SK-N-SH (cell line): ENCODE measurements around the gene APP. TPM values are rescaled to one million over a fixed set of nuclear protein-coding genes. Genes with fewer than 3 reads are reported as not detected.

ENCODE experiments used
- CTCF ChIA-PET: fragments of 300-600, 350-600 bp; formaldehyde crosslinking; extraction: SDS; loops from one replicate; lab custom pipeline; 2021; lab: Yijun Ruan, JAX
- POLR2A ChIA-PET: fragments of 350-600 bp; sonication (Branson Sonifier 250); formaldehyde crosslinking; extraction: SDS; loops from one replicate; lab custom pipeline; 2020; ENCODE audit warnings: antibody characterized with exemption, inconsistent platforms; lab: Yijun Ruan, JAX
- DNase-seq: peaks from one replicate; pipeline ENCODE4 v3.0.0; 2012
- H2AFZ ChIP-seq: fragments of 200-600 bp; sonication (generic); 2 replicates; pipeline ENCODE4 v1.8.1; 2016; ENCODE audit warnings: antibody characterized with exemption, mild to moderate bottlenecking, low read depth
- H3F3A ChIP-seq: fragments of 200-600 bp; sonication (generic); replicated peaks from 2 replicates; pipeline ENCODE3; 2016; ENCODE audit warnings: antibody characterized with exemption, mild to moderate bottlenecking; ENCODE audit not compliant: insufficient read depth
- H3K27ac ChIP-seq, 2 experiments: fragments of 200-500 bp in 1 of 2; fragments of 200-600 bp in 1 of 2; sonication (Bioruptor generic) in 1 of 2; sonication (generic), shearing (Covaris generic) in 1 of 2; 2 replicates each; pipeline versions ENCODE4 v1.5.1 to v1.6.1; 2014 to 2016; ENCODE audit warnings: low read depth in 2 of 2, inconsistent platforms in 1 of 2, low read length in 1 of 2, mild to moderate bottlenecking in 1 of 2, mixed read lengths in 1 of 2
- H3K27me3 ChIP-seq: fragments of 200-600 bp; sonication (generic), shearing (Covaris generic); 2 replicates; pipeline ENCODE4 v1.6.1; 2016; ENCODE audit warnings: mixed run types; ENCODE audit not compliant: insufficient read depth
- H3K36me3 ChIP-seq, 2 experiments: fragments of 200-500 bp in 1 of 2; fragments of 200-600 bp in 1 of 2; sonication (Bioruptor generic) in 1 of 2; sonication (generic) in 1 of 2; replicated peaks in 1 of 2; 2 replicates each; pipeline versions ENCODE3 to v1.5.1; 2014 to 2016; ENCODE audit warnings: low read length in 1 of 2, mild to moderate bottlenecking in 1 of 2; ENCODE audit not compliant: insufficient read depth in 2 of 2, control insufficient read depth in 1 of 2
- H3K4me1 ChIP-seq, 2 experiments: fragments of 200-500 bp in 1 of 2; fragments of 200-600 bp in 1 of 2; sonication (Bioruptor generic) in 1 of 2; sonication (generic), shearing (Covaris generic) in 1 of 2; 2 replicates each; pipeline versions ENCODE4 v1.5.1 to v1.6.1; 2014 to 2016; ENCODE audit warnings: low read depth in 1 of 2, low read length in 1 of 2, mixed run types in 1 of 2; ENCODE audit not compliant: insufficient read depth in 2 of 2, control insufficient read depth in 1 of 2
- H3K4me2 ChIP-seq: fragments of 200-600 bp; sonication (generic), shearing (Covaris generic); 2 replicates; pipeline ENCODE4 v1.6.1; 2017; ENCODE audit warnings: mixed run types
- H3K4me3 ChIP-seq, 2 experiments: fragments of 200-500 bp in 1 of 2; fragments of 200-600 bp in 1 of 2; sonication (Bioruptor generic) in 1 of 2; sonication (generic), shearing (Covaris generic) in 1 of 2; 2 replicates each; pipeline versions ENCODE4 v1.5.1 to v1.8.1; 2014 to 2016; ENCODE audit warnings: low read depth in 2 of 2, inconsistent platforms in 1 of 2, low read length in 1 of 2, mild to moderate bottlenecking in 1 of 2, mixed read lengths in 1 of 2, moderate library complexity in 1 of 2
- H3K79me2 ChIP-seq: fragments of 200-600 bp; sonication (generic); 2 replicates; pipeline ENCODE4 v1.8.1; 2017; ENCODE audit warnings: mild to moderate bottlenecking; ENCODE audit not compliant: insufficient read depth
- H3K9ac ChIP-seq: fragments of 200-600 bp; sonication (generic); 2 replicates; pipeline ENCODE4 v1.6.1; 2017; ENCODE audit warnings: mixed run types
- H3K9me2 ChIP-seq: fragments of 200-600 bp; sonication (generic); 2 replicates; pipeline ENCODE4 v1.6.1; 2017; ENCODE audit warnings: mixed run types
- H3K9me3 ChIP-seq: fragments of 200-600 bp; sonication (generic); 2 replicates; pipeline ENCODE4 v1.6.1; 2017; ENCODE audit warnings: mixed run types, mild to moderate bottlenecking, moderate library complexity
- H4K20me1 ChIP-seq: fragments of 200-600 bp; sonication (generic); 2 replicates; pipeline ENCODE4 v1.6.1; 2017; ENCODE audit warnings: mild to moderate bottlenecking, mixed run types; ENCODE audit not compliant: insufficient read depth
- CTCF ChIP-seq: fragments of 200-600 bp; sonication (generic); IDR thresholded peaks from 2 replicates; pipeline ENCODE4 v1.6.1; 2017; ENCODE audit warnings: antibody characterized with exemption, mild to moderate bottlenecking, moderate library complexity
- ELF1 ChIP-seq: IDR thresholded peaks from 2 replicates; pipeline ENCODE4 v1.4.0; 2012
- EP300 ChIP-seq, 2 experiments: IDR thresholded peaks; 2 replicates each; pipeline versions ENCODE4 v1.4.0 to v1.6.1; 2012; ENCODE audit warnings: borderline replicate concordance in 1 of 2, low read depth in 1 of 2, low read length in 1 of 2
- EZH2phosphoT487 ChIP-seq: fragments of 200-600 bp; sonication (generic); IDR thresholded peaks from 2 replicates; pipeline ENCODE4 v1.6.1; 2017; ENCODE audit warnings: low read depth, mixed run types, mild to moderate bottlenecking, antibody characterized with exemption, moderate library complexity, borderline replicate concordance
- REST ChIP-seq: IDR thresholded peaks from 2 replicates; pipeline ENCODE4 v1.6.1; 2012; ENCODE audit warnings: mild to moderate bottlenecking, low read depth, low read length, moderate library complexity
- USF2 ChIP-seq: fragments of 150-350 bp; IDR thresholded peaks from 2 replicates; pipeline ENCODE4 v1.6.1; 2017; ENCODE audit warnings: antibody characterized with exemption, low read length, low read depth, borderline replicate concordance
- WGBS: methylation state at CpG from one replicate; pipeline ENCODE4 v1.1.6; 2017; ENCODE audit warnings: low lambda C conversion rate; 5-methylcytosine and 5-hydroxymethylcytosine counted together
- polyA plus RNA-seq, 3 experiments: library from polyadenylated mRNA; depleted of rRNA; stranded (reverse); fragments of >200 nt; gene quantifications; 2 replicates each; pipeline ENCODE4 v1.2.3, GENCODE V29; 2012
- TF ChIP-seq, protein P1 (sequence below): IDR thresholded peaks from 2 replicates; pipeline ENCODE4 v1.4.0; 2012; ENCODE audit warnings: low read depth, borderline replicate concordance

The APP gene
- polyA plus RNA-seq, 1 of the 3 experiments (the other 2 are of a cell fraction), result 780 TPM

DNA sequence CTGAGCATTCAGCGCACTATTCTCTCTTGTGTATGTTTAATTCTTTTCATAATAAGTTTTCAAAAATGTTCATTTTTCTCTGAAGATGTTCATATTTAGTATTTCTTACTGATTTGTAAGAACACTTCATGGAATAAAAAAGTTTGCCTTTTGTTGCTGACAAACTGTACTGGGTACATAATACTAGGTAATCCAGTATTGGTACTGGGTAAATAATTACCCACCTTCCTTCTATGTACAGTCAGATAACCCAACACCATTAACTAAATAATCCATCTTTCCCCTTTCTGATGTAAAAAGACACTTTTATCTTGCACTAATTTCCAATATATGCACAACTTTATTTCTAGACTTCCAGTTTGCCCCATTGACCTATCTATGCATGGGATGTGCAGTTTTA, 23.9 kb downstream of the APP start (continued):
- TF ChIP-seq, protein P1, sequence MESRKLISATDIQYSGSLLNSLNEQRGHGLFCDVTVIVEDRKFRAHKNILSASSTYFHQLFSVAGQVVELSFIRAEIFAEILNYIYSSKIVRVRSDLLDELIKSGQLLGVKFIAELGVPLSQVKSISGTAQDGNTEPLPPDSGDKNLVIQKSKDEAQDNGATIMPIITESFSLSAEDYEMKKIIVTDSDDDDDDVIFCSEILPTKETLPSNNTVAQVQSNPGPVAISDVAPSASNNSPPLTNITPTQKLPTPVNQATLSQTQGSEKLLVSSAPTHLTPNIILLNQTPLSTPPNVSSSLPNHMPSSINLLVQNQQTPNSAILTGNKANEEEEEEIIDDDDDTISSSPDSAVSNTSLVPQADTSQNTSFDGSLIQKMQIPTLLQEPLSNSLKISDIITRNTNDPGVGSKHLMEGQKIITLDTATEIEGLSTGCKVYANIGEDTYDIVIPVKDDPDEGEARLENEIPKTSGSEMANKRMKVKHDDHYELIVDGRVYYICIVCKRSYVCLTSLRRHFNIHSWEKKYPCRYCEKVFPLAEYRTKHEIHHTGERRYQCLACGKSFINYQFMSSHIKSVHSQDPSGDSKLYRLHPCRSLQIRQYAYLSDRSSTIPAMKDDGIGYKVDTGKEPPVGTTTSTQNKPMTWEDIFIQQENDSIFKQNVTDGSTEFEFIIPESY, result no peak
- TF ChIP-seq EP300 (IDR thresholded peaks at IDR 0.05; ENCODE audit: borderline replicate concordance in 1 of 2, low read depth in 1 of 2, low read length in 1 of 2), result no peak
- no peak for TF ChIP-seq ELF1
- no peak for TF ChIP-seq EZH2phosphoT487
- no peak for TF ChIP-seq REST
- TF ChIP-seq CTCF, result no peak
- TF ChIP-seq, all 33 proteins: peak for 0

DNA sequence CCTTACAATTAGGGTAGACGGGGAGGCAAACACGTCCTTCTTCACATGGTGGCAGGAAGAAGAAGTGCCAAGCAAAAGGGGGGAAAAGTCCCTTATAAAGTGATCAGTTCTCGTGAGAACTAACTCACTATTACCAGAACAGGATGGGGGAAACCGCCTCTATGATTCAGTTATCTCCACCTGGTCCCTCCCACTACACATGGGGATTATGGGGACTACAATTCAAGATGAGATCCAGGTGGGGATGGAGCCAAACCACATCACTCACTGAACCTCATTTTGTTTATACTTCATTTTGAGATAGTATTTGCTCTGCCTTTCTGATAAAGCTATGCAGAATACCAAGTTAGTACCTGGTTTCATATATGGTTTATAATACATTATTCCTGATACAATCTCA, 26.5 kb downstream of the APP start:
- Histone ChIP-seq H3K36me3 (peaks cover 5 to 8% of the 10 kb centered on the region in 2 experiments), H3K27ac (no peak overlapping the region), H3K4me1 (peaks cover 21 to 28% of the 10 kb centered on the region in 2 experiments; a peak in 3 of 4 replicates), H2AFZ (no peak overlapping the region), H3F3A (peaks cover 8% of the 10 kb centered on the region), H4K20me1 (no peaks in the 10 kb centered on the region; the same call in 1 of the 2 replicates), H3K9me3 (no peaks in the 10 kb centered on the region), H3K27me3 (no peaks in the 10 kb centered on the region), H3K4me2 (no peak overlapping the region), H3K79me2 (peaks cover 79% of the 10 kb centered on the region; the same call in 1 of the 2 replicates), H3K4me3 (no peak overlapping the region), H3K9ac (no peak overlapping the region), H3K9me2 (no peaks in the 10 kb centered on the region)
- TF ChIP-seq USF2 (no peak), CTCF (no peak), ELF1 (no peak)
- WGBS, result 96% methylated on average over 4 of the region's 4 CpGs
- CTCF ChIA-PET, result interaction anchor here (0.7 to 1.3 kb wide), 3 partner anchors 16 to 24 kb away, joined by 3 read pairs; no protein-coding TSS in a partner anchor
- DNase-seq, result no peak
- POLR2A ChIA-PET, result no interaction called here
